GM12878 (cell line): ENCODE measurements around the gene ARL13A. TPM values are rescaled to one million over a fixed set of nuclear protein-coding genes. Genes with fewer than 3 reads are reported as not detected.

Source experiments
- ATAC-seq: fragments of 200-7000 bp; cut with Tn5 transposase; 3 replicates; pipeline ENCODE4 v1.9.1; 2020; ENCODE audit warnings: mild to moderate bottlenecking, moderate library complexity
- BruUV-seq: library from RNA; stranded (reverse); fragments of 400-500 nt; replicated peaks from 2 replicates; lab custom pipeline; 2021; lab: Mats Ljungman, UMichigan
- CTCF ChIA-PET: fragments of 300-600 bp; sonication (Branson Sonifier 250); formaldehyde crosslinking; extraction: SDS; loops from one replicate; lab custom pipeline; 2021; ENCODE audit warnings: inconsistent platforms; lab: Yijun Ruan, JAX
- POLR2A ChIA-PET: fragments of 350-600 bp; formaldehyde crosslinking; extraction: SDS; loops from one replicate; lab custom pipeline; 2021; ENCODE audit warnings: inconsistent platforms; lab: Charles Lee
- RAD21 ChIA-PET: fragments of 300-600 bp; sonication (Branson Sonifier 250); formaldehyde crosslinking; loops from one replicate; lab custom pipeline; 2023; ENCODE audit warnings: antibody characterized with exemption; ENCODE audit not compliant: unreplicated experiment; lab: Charles Lee
- SMC1A ChIA-PET: fragments of 300-600 bp; sonication (Branson Sonifier 250); formaldehyde crosslinking; loops from one replicate; lab custom pipeline; 2023; ENCODE audit not compliant: unreplicated experiment, uncharacterized antibody; lab: Charles Lee
- DNase-seq: peaks from one replicate; pipeline ENCODE4 v3.0.0-alpha.2; 2011; ENCODE audit warnings: low read depth, low spot score
- FAIRE-seq: peaks from 3 replicates; lab custom pipeline; 2011; peaks lifted over from hg19 to GRCh38; lab: Jason Lieb, UNC
- H2AFZ ChIP-seq: 2 replicates; pipeline ENCODE4 v1.6.0; 2011; ENCODE audit warnings: low read depth, low read length, control low read depth; ENCODE audit not compliant: control insufficient read depth
- H3K27ac ChIP-seq: 2 replicates; pipeline ENCODE4 v1.5.1; 2011; ENCODE audit warnings: control low read depth; ENCODE audit not compliant: control insufficient read depth, insufficient read depth
- H3K27me3 ChIP-seq, 2 experiments: replicated peaks in 1 of 2; 2 replicates each; pipeline versions ENCODE4 v1.6.0 to v1.6.1; 2011; ENCODE audit warnings: low read length in 1 of 2; ENCODE audit not compliant: control insufficient read depth in 2 of 2, insufficient read depth in 2 of 2
- H3K36me3 ChIP-seq, 2 experiments: 2 replicates each; pipeline ENCODE4 v1.5.1; 2011; ENCODE audit warnings: low read length in 1 of 2; ENCODE audit not compliant: control insufficient read depth in 2 of 2, insufficient read depth in 2 of 2
- H3K4me1 ChIP-seq: 2 replicates; pipeline ENCODE4 v1.6.1; 2011; ENCODE audit warnings: mild to moderate bottlenecking, low read length, moderate library complexity, mixed read lengths; ENCODE audit not compliant: control insufficient read depth, insufficient read depth
- H3K4me2 ChIP-seq: 2 replicates; pipeline ENCODE4 v1.6.0; 2011; ENCODE audit warnings: control low read depth; ENCODE audit not compliant: control insufficient read depth, insufficient read depth
- H3K4me3 ChIP-seq: fragments of 200-600 bp; sonication (generic); 2 replicates; pipeline ENCODE4 v1.5.1; 2016
- H3K79me2 ChIP-seq: 2 replicates; pipeline ENCODE4 v1.6.0; 2011; ENCODE audit warnings: low read length; ENCODE audit not compliant: control insufficient read depth, insufficient read depth
- H3K9ac ChIP-seq: 2 replicates; pipeline ENCODE4 v1.8.0; 2011; ENCODE audit warnings: low read length, control low read depth, mixed read lengths; ENCODE audit not compliant: control insufficient read depth, insufficient read depth
- H3K9me3 ChIP-seq: replicated peaks from 3 replicates; pipeline ENCODE4 v1.5.1; 2011; ENCODE audit warnings: mild to moderate bottlenecking, low read length; ENCODE audit not compliant: control insufficient read depth, insufficient read depth
- H4K20me1 ChIP-seq: 2 replicates; pipeline ENCODE4 v1.6.0; 2011; ENCODE audit not compliant: control insufficient read depth, insufficient read depth
- CEBPB ChIP-seq, 2 experiments: fragments of 150-350 bp in 1 of 2; IDR thresholded peaks; 2 replicates each; pipeline ENCODE4 v1.6.1; 2012 to 2014; ENCODE audit warnings: low read depth in 2 of 2, low read length in 2 of 2, borderline replicate concordance in 1 of 2, inconsistent platforms in 1 of 2
- CREB1 ChIP-seq: IDR thresholded peaks from 2 replicates; pipeline ENCODE4 v1.6.1; 2012; ENCODE audit warnings: low read depth, mild to moderate bottlenecking, inconsistent platforms
- EGR1 ChIP-seq, 2 experiments: IDR thresholded peaks; 1 replicate in 1 of 2; 2 replicates in 1 of 2; pipeline ENCODE4 v1.6.1; 2011 to 2012; ENCODE audit warnings: low read depth in 2 of 2, low read length in 2 of 2, borderline replicate concordance in 1 of 2, mild to moderate bottlenecking in 1 of 2, moderate library complexity in 1 of 2
- GABPA ChIP-seq: IDR thresholded peaks from 2 replicates; pipeline ENCODE4 v1.6.1; 2014; ENCODE audit warnings: antibody characterized with exemption, low read depth, mild to moderate bottlenecking, inconsistent platforms
- HCFC1 ChIP-seq: fragments of 150-350 bp; IDR thresholded peaks from 2 replicates; pipeline ENCODE4 v1.6.1; 2014; ENCODE audit warnings: low read length
- MLLT1 ChIP-seq: fragments of 450-650 bp; IDR thresholded peaks from 2 replicates; pipeline ENCODE4 v1.6.1; 2016; ENCODE audit warnings: mild to moderate bottlenecking
- NRF1 ChIP-seq: conservative IDR thresholded peaks from 2 replicates; pipeline ENCODE4 v1.6.1; 2011; ENCODE audit warnings: mild to moderate bottlenecking, low read depth, low read length, improper control_type of control experiment
- REST ChIP-seq: IDR thresholded peaks from 2 replicates; pipeline ENCODE4 v1.6.1; 2012; ENCODE audit warnings: mild to moderate bottlenecking, low read depth, low read length
- RFX5 ChIP-seq: IDR thresholded peaks from 2 replicates; pipeline ENCODE4 v1.6.1; 2011; ENCODE audit warnings: low read depth, low read length, improper control_type of control experiment
- SPI1 ChIP-seq: IDR thresholded peaks from 2 replicates; pipeline ENCODE4 v1.6.1; 2011; ENCODE audit warnings: low read depth, mild to moderate bottlenecking, low read length, moderate library complexity, borderline replicate concordance; ENCODE audit not compliant: insufficient read depth
- SREBF2 ChIP-seq: IDR thresholded peaks from 2 replicates; pipeline ENCODE4 v1.6.1; 2012; ENCODE audit warnings: mild to moderate bottlenecking, low read length
- SRF ChIP-seq, 2 experiments: IDR thresholded peaks; 2 replicates each; pipeline ENCODE4 v1.6.1; 2011; ENCODE audit warnings: low read depth in 2 of 2, low read length in 2 of 2, mild to moderate bottlenecking in 1 of 2, moderate library complexity in 1 of 2
- STAT1 ChIP-seq: fragments of 450-650 bp; conservative IDR thresholded peaks from 2 replicates; pipeline ENCODE4 v1.6.1; 2014; ENCODE audit warnings: antibody characterized with exemption, mild to moderate bottlenecking
- STAT3 ChIP-seq: IDR thresholded peaks from 2 replicates; pipeline ENCODE4 v1.6.1; 2011; ENCODE audit warnings: low read depth, low read length, improper control_type of control experiment
- TCF7 ChIP-seq: IDR thresholded peaks from 2 replicates; pipeline ENCODE4 v1.6.1; 2014; ENCODE audit warnings: antibody characterized with exemption, borderline replicate concordance
- ZBED1 ChIP-seq: IDR thresholded peaks from 2 replicates; pipeline ENCODE4 v1.6.1; 2016; ENCODE audit warnings: borderline replicate concordance
- ZNF207 ChIP-seq: fragments of 450-650 bp; IDR thresholded peaks from 2 replicates; pipeline ENCODE4 v1.6.1; 2014; ENCODE audit warnings: antibody characterized with exemption, mild to moderate bottlenecking, borderline replicate concordance
- ZNF24 ChIP-seq: fragments of 450-650 bp; IDR thresholded peaks from 2 replicates; pipeline ENCODE4 v1.6.1; 2017; ENCODE audit warnings: antibody characterized with exemption, mild to moderate bottlenecking
- ZSCAN29 ChIP-seq: fragments of 450-650 bp; IDR thresholded peaks from 2 replicates; pipeline ENCODE4 v1.6.1; 2017; ENCODE audit warnings: mild to moderate bottlenecking, moderate library complexity
- WGBS: methylation state at CpG from one replicate; pipeline ENCODE4 v1.1.6; 2016; ENCODE audit warnings: low lambda C conversion rate; ENCODE audit not compliant: insufficient replicate concordance, insufficient coverage; ENCODE audit errors: missing lambda C conversion rate; 5-methylcytosine and 5-hydroxymethylcytosine counted together
- in situ Hi-C: fragments of 300-500 bp; cut with MboI; formaldehyde crosslinking; loops from 9 replicates; pipeline ENCODE4 v1.14.3; 2018; ENCODE audit warnings: mixed read lengths
- intact Hi-C: fragments of 100-400 bp; cut with micrococcal nuclease; formaldehyde crosslinking; loops from one replicate; pipeline ENCODE4 v1.14.2; 2022; ENCODE audit not compliant: unreplicated experiment
- polyA plus RNA-seq, 11 experiments: library from polyadenylated mRNA; depleted of rRNA in 4 of 11; unstranded in 6 of 11; stranded (reverse) in 5 of 11; fragments of >200 nt; fragmentation: Nextera tagmentation in 4 of 11; fragmentation: Illumina TruSeq in 1 of 11; extraction: Ambion mirVana in 4 of 11; extraction: Trizol in 1 of 11; gene quantifications; 1 replicate in 1 of 11; 2 replicates in 10 of 11; pipeline versions ENCODE4 v1.2.1 to v1.2.3, GENCODE V29; 2011 to 2016; ENCODE audit warnings: inconsistent platforms in 2 of 11, missing spikeins in 2 of 11, low read depth in 1 of 11
- total RNA-seq, 4 experiments: library from RNA; depleted of rRNA in 3 of 4; stranded (reverse); fragments of >200 nt in 3 of 4; fragmentation: Illumina TruSeq in 1 of 4; extraction: Trizol in 1 of 4; gene quantifications; 2 replicates each; pipeline versions ENCODE4 v1.2.1 to v1.2.3, GENCODE V29; 2013 to 2021

ARL13A gene
- total and polyA plus RNA-seq, 10 of the 15 experiments (the other 5 are each of a cell fraction or from before 2014, with no cell fraction given), result not detected

DNA sequence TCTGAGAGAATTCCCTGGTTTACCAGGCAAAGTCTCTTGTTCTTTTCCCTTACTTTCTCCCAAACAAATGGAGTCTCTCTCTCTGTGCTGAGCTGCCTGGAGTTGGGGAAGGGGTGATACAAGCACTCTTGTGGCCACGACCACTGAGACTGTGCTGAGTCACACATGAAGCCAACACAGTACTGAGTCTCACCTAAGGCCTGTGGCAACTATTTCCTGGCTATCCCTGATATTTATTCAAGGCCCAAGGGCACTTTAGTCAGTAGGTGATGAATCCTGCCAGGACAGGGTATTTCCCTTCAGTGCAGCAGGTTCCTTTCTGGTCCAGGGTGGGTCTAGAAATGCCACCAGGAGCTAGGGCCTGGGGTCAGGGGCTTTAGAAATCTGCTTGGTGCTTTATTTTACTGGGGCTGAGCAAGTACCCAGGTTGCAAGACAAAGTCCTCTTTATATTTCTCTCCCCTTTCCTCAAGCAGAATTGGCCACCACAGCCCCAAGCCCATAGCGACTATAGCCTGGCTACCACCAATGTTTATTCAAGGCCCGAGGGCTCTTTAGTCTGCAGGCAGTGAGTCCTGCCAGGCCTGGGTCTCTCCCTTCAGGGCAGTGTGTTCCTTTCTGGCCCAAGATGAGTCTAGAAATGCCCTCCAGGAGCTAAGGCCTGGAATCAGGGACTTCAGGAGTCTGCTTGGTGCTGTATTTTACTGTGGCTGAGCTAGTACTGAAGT, 10.5 kb downstream of the ARL13A start:
- in situ Hi-C loops, result no loop called here
- no peak for FAIRE-seq
- TF ChIP-seq ZSCAN29 (no peak), TCF7 (no peak), SREBF2 (no peak), CEBPB (IDR thresholded peaks at IDR 0.05; ENCODE audit: borderline replicate concordance in 1 of 2, low read depth in 2 of 2, low read length in 2 of 2) (no peak), STAT1 (no peak), SRF (IDR thresholded peaks at IDR 0.05; ENCODE audit: low read depth in 2 of 2, low read length in 2 of 2) (no peak), MLLT1 (no peak), STAT3 (no peak), ZBED1 (no peak), RFX5 (no peak), ZNF24 (no peak), CREB1 (no peak), SPI1 (no peak), NRF1 (no peak), ZNF207 (no peak), REST (no peak), GABPA (no peak), EGR1 (IDR thresholded peaks at IDR 0.05; ENCODE audit: borderline replicate concordance in 1 of 2, low read depth in 2 of 2, low read length in 2 of 2) (no peak), HCFC1 (no peak)
- TF ChIP-seq, all 136 proteins: peak for 0
- ChIA-PET RAD21 (no interaction called here), POLR2A (no interaction called here), CTCF (no interaction called here), SMC1A (no interaction called here)
- Histone ChIP-seq H4K20me1 (no peaks in the 10 kb centered on the region), H3K36me3 (no peaks in the 10 kb centered on the region), H3K79me2 (no peaks in the 10 kb centered on the region), H3K27ac (no peak overlapping the region), H3K4me3 (no peak overlapping the region), H3K9me3 (no peaks in the 10 kb centered on the region), H3K4me2 (no peak overlapping the region), H3K9ac (no peak overlapping the region), H2AFZ (no peak overlapping the region), H3K27me3 (no peaks in the 10 kb centered on the region), H3K4me1 (no peaks in the 10 kb centered on the region)
- WGBS, result 53% methylated on average over 3 of the region's 3 CpGs
- ATAC-seq (no peak), DNase-seq (no peak)
- intact Hi-C loops, result no loop called here
- no TSS peak for BruUV-seq
